Measurements from ENCODE around the gene EIF4G2.

GRCh38 chr11:10780040-10780439 lies 28.7 kb downstream of the EIF4G2 start:
- TF ChIP-seq, protein P1, sequence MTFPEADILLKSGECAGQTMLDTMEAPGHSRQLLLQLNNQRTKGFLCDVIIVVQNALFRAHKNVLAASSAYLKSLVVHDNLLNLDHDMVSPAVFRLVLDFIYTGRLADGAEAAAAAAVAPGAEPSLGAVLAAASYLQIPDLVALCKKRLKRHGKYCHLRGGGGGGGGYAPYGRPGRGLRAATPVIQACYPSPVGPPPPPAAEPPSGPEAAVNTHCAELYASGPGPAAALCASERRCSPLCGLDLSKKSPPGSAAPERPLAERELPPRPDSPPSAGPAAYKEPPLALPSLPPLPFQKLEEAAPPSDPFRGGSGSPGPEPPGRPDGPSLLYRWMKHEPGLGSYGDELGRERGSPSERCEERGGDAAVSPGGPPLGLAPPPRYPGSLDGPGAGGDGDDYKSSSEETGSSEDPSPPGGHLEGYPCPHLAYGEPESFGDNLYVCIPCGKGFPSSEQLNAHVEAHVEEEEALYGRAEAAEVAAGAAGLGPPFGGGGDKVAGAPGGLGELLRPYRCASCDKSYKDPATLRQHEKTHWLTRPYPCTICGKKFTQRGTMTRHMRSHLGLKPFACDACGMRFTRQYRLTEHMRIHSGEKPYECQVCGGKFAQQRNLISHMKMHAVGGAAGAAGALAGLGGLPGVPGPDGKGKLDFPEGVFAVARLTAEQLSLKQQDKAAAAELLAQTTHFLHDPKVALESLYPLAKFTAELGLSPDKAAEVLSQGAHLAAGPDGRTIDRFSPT (tag by site-specific recombination; IDR thresholded peaks at IDR 0.05): no peak
- TF ChIP-seq ZNF23 (tag by site-specific recombination; IDR thresholded peaks at IDR 0.05; ENCODE audit: borderline replicate concordance): no peak

All from HEK293 (cell line).